ENCODE data around the gene TRIM56. TPM values are rescaled to one million over a fixed set of nuclear protein-coding genes. Genes with fewer than 3 reads are reported as not detected.
"Not testable (repeated sequence)": the region's sequence is repeated elsewhere in the genome, so short reads cannot be mapped to it uniquely, and the experiment has no call there.

Gene TRIM56
- total RNA-seq, 1 donor from 2014 or later, result 1.4 TPM

GRCh38 chr7:101112233-101112632 is 27.0 kb downstream of the TRIM56 start:
- no peaks in the 10 kb centered on the region for H4K20me1 ChIP-seq (ENCODE audit: low read depth)
- H3K4me1 ChIP-seq, result peaks cover 3% of the 10 kb centered on the region
- TF ChIP-seq EZH2 (IDR thresholded peaks at IDR 0.05) (no peak), EZH2phosphoT487 (IDR thresholded peaks at IDR 0.05) (no peak), CTCF (IDR thresholded peaks at IDR 0.05) (no peak)
- H3K27me3 ChIP-seq, result no peaks in the 10 kb centered on the region
- no peaks in the 10 kb centered on the region for H3F3A ChIP-seq (ENCODE audit: low read depth)
- no peaks in the 10 kb centered on the region for H3K9me3 Mint-ChIP-seq
- H3K27ac ChIP-seq, result no peak overlapping the region
- H3K4me2 ChIP-seq, result no peak overlapping the region
- H3K27me3 Mint-ChIP-seq (ENCODE audit: insufficient read depth, low read depth), result peaks cover 8% of the 10 kb centered on the region
- no peaks in the 10 kb centered on the region for H3K36me3 Mint-ChIP-seq
- peaks cover 16% of the 10 kb centered on the region for H3K4me1 Mint-ChIP-seq
- no peaks in the 10 kb centered on the region for H3K79me2 ChIP-seq (ENCODE audit: low read depth)
- no peaks in the 10 kb centered on the region for H3K9me3 ChIP-seq (ENCODE audit: low read depth)
- no peak overlapping the region for H3K4me3 ChIP-seq
- H3K9ac ChIP-seq, result no peak overlapping the region
- H3K36me3 ChIP-seq, result no peaks in the 10 kb centered on the region
- no peak overlapping the region for H3K27ac Mint-ChIP-seq
- no peak overlapping the region for H2AFZ ChIP-seq (replicated peaks)
- no peak for DNase-seq (ENCODE audit: low spot score)
- H3K4me3 Mint-ChIP-seq, result no peak overlapping the region

- not testable (repeated sequence) for H2AFZ ChIP-seq (replicated peaks); H3K9me3 Mint-ChIP-seq; DNase-seq (ENCODE audit: low spot score); H4K20me1 ChIP-seq (ENCODE audit: low read depth); H3K36me3 ChIP-seq; H3K36me3 Mint-ChIP-seq; H3K4me3 Mint-ChIP-seq; H3K9me3 ChIP-seq (ENCODE audit: low read depth); H3K27ac Mint-ChIP-seq; H3K9ac ChIP-seq; H3K27me3 ChIP-seq; H3K4me2 ChIP-seq; H3F3A ChIP-seq (ENCODE audit: low read depth); H3K4me3 ChIP-seq; H3K4me1 ChIP-seq; H3K79me2 ChIP-seq (ENCODE audit: low read depth); H3K27ac ChIP-seq; H3K27me3 Mint-ChIP-seq (ENCODE audit: insufficient read depth, low read depth)
- peaks cover 10% of the 10 kb centered on the region for H3K4me1 Mint-ChIP-seq
Observed at GRCh38 chr7:101113140-101113539, 27.9 kb downstream of the TRIM56 start.

GRCh38 chr7:101113836-101114235 is 28.6 kb downstream of the TRIM56 start:
- Histone ChIP-seq H3K27ac (no peak overlapping the region), H3K9ac (no peak overlapping the region)
- peaks cover 5% of the 10 kb centered on the region for H3K27me3 Mint-ChIP-seq (ENCODE audit: insufficient read depth, low read depth)

GRCh38 chr7:101114492-101114891 is 29.2 kb downstream of the TRIM56 start:
- Mint-ChIP-seq H3K27me3 (ENCODE audit: insufficient read depth, low read depth) (peaks cover 6% of the 10 kb centered on the region), H3K4me1 (peaks cover under 1% of the 10 kb centered on the region), H3K4me3 (no peak overlapping the region), H3K9me3 (no peaks in the 10 kb centered on the region), H3K36me3 (no peaks in the 10 kb centered on the region), H3K27ac (peak overlapping the region; percentile 78)
- Histone ChIP-seq H3K9ac (no peak overlapping the region), H3K4me1 (no peaks in the 10 kb centered on the region), H3K36me3 (no peaks in the 10 kb centered on the region), H3K9me3 (ENCODE audit: low read depth) (no peaks in the 10 kb centered on the region), H3K4me3 (no peak overlapping the region), H3K27me3 (no peaks in the 10 kb centered on the region), H3K4me2 (no peak overlapping the region), H3K27ac (no peak overlapping the region), H4K20me1 (ENCODE audit: low read depth) (no peaks in the 10 kb centered on the region), H2AFZ (replicated peaks) (no peak overlapping the region), H3F3A (ENCODE audit: low read depth) (no peaks in the 10 kb centered on the region), H3K79me2 (ENCODE audit: low read depth) (no peaks in the 10 kb centered on the region)
- TF ChIP-seq EZH2 (IDR thresholded peaks at IDR 0.05), result no peak
- no peak for TF ChIP-seq CTCF (IDR thresholded peaks at IDR 0.05)
- TF ChIP-seq EZH2phosphoT487 (IDR thresholded peaks at IDR 0.05), result no peak
- no peak for DNase-seq (ENCODE audit: low spot score)

More at GRCh38 chr7:101113836-101114235, 28.6 kb downstream of the TRIM56 start:
- H3K4me3 ChIP-seq, result no peak overlapping the region
- Mint-ChIP-seq H3K4me1 (peaks cover 5% of the 10 kb centered on the region), H3K9me3 (no peaks in the 10 kb centered on the region), H3K27ac (no peak overlapping the region), H3K36me3 (no peaks in the 10 kb centered on the region), H3K4me3 (no peak overlapping the region)
- H3K27me3 ChIP-seq, result no peaks in the 10 kb centered on the region
- H3K9me3 ChIP-seq (ENCODE audit: low read depth), result no peaks in the 10 kb centered on the region
- no peak overlapping the region for H2AFZ ChIP-seq (replicated peaks)
- TF ChIP-seq EZH2phosphoT487 (IDR thresholded peaks at IDR 0.05) (no peak), CTCF (IDR thresholded peaks at IDR 0.05) (no peak), EZH2 (IDR thresholded peaks at IDR 0.05) (no peak)
- DNase-seq (ENCODE audit: low spot score), result no peak
- H4K20me1 ChIP-seq (ENCODE audit: low read depth), result no peaks in the 10 kb centered on the region
- H3K36me3 ChIP-seq, result no peaks in the 10 kb centered on the region
- H3K4me1 ChIP-seq, result no peaks in the 10 kb centered on the region
- no peak overlapping the region for H3K4me2 ChIP-seq
- no peaks in the 10 kb centered on the region for H3F3A ChIP-seq (ENCODE audit: low read depth)
- H3K79me2 ChIP-seq (ENCODE audit: low read depth), result no peaks in the 10 kb centered on the region
